Calu3 (cell line): ENCODE data around the gene NDUFA12. TPM values are rescaled to one million over a fixed set of nuclear protein-coding genes. Genes with fewer than 3 reads are reported as not detected.
"Not testable (repeated sequence)": the region's sequence is repeated elsewhere in the genome, so short reads cannot be mapped to it uniquely, and the experiment has no call there.

Experiments used
- BruUV-seq: library from RNA; stranded (reverse); fragments of 400-500 nt; replicated peaks from 2 replicates; lab custom pipeline; 2021; lab: Mats Ljungman, UMichigan
- CTCF ChIA-PET: fragments of 300-600 bp; sonication (Branson Sonifier 250); formaldehyde crosslinking; loops from one replicate; lab custom pipeline; 2022; ENCODE audit warnings: antibody characterized with exemption; lab: Charles Lee
- DNase-seq: peaks from one replicate; pipeline ENCODE4 v3.0.0; 2022
- H3K27ac Mint-ChIP-seq: one replicate; pipeline ENCODE4 v1.8.0; 2022; ENCODE audit warnings: mixed read lengths; ENCODE audit not compliant: unreplicated experiment
- H3K27me3 Mint-ChIP-seq: one replicate; pipeline ENCODE4 v1.8.0; 2022; ENCODE audit warnings: mixed read lengths; ENCODE audit not compliant: unreplicated experiment
- H3K36me3 Mint-ChIP-seq: one replicate; pipeline ENCODE4 v1.8.0; 2022; ENCODE audit warnings: mild to moderate bottlenecking, moderate library complexity, mixed read lengths; ENCODE audit not compliant: insufficient read depth, unreplicated experiment
- H3K4me1 Mint-ChIP-seq: one replicate; pipeline ENCODE4 v1.8.0; 2022; ENCODE audit warnings: mild to moderate bottlenecking, low read depth, mixed read lengths; ENCODE audit not compliant: unreplicated experiment
- H3K4me3 Mint-ChIP-seq: one replicate; pipeline ENCODE4 v1.8.0; 2022; ENCODE audit warnings: mild to moderate bottlenecking, low read depth, moderate library complexity, mixed read lengths; ENCODE audit not compliant: unreplicated experiment
- H3K9me3 Mint-ChIP-seq: one replicate; pipeline ENCODE4 v1.8.0; 2022; ENCODE audit warnings: low read depth, mixed read lengths; ENCODE audit not compliant: unreplicated experiment
- intact Hi-C: fragments of 100-400 bp; cut with micrococcal nuclease; formaldehyde crosslinking; loops from one replicate; pipeline ENCODE4 v1.10.0; 2022; ENCODE audit not compliant: unreplicated experiment
- total RNA-seq: library from RNA; stranded (reverse); gene quantifications from 2 replicates; pipeline ENCODE4 v1.2.3, GENCODE V29; 2022
- TF ChIP-seq, protein P1 (sequence below): fragments of 200-600 bp; IDR thresholded peaks from one replicate; pipeline ENCODE4 v1.8.0; 2022; ENCODE audit warnings: antibody characterized with exemption; ENCODE audit not compliant: unreplicated experiment

Gene NDUFA12
- total RNA-seq, 1 experiment from 2014 or later, result 165 TPM

DNA sequence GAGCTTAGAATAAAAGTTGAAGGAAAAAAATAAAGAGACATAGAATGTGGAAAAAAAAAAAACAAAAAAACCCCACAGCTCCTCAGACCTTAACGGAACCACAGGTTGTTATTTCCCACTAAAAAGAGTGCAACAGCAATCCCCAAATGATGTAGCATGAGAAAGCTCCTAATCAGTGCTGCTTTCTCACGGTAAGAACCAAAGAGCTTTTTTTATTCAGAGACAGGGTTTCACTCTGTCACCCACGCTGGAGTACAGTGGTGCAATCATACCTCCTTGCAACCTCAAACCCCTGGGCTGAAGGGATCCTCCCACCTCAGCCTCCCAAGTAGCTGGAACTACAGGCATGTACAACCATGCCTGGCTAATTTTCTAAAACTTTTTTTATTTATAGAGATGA lies 13.3 kb downstream of the NDUFA12 start:
- H3K36me3 Mint-ChIP-seq, result peaks cover 31% of the 10 kb centered on the region
- no peak for DNase-seq
- no TSS peak for BruUV-seq
- no peaks in the 10 kb centered on the region for H3K9me3 Mint-ChIP-seq
- H3K4me1 Mint-ChIP-seq, result peaks cover 11% of the 10 kb centered on the region
- no peak overlapping the region for H3K4me3 Mint-ChIP-seq
- H3K27me3 Mint-ChIP-seq, result no peaks in the 10 kb centered on the region
- CTCF ChIA-PET, result interaction anchor here (1.2 kb wide), 1 partner anchor 13 kb away, joined by 4 read pairs; the partner anchor contains the start of gene NDUFA12
- TF ChIP-seq, protein P1, sequence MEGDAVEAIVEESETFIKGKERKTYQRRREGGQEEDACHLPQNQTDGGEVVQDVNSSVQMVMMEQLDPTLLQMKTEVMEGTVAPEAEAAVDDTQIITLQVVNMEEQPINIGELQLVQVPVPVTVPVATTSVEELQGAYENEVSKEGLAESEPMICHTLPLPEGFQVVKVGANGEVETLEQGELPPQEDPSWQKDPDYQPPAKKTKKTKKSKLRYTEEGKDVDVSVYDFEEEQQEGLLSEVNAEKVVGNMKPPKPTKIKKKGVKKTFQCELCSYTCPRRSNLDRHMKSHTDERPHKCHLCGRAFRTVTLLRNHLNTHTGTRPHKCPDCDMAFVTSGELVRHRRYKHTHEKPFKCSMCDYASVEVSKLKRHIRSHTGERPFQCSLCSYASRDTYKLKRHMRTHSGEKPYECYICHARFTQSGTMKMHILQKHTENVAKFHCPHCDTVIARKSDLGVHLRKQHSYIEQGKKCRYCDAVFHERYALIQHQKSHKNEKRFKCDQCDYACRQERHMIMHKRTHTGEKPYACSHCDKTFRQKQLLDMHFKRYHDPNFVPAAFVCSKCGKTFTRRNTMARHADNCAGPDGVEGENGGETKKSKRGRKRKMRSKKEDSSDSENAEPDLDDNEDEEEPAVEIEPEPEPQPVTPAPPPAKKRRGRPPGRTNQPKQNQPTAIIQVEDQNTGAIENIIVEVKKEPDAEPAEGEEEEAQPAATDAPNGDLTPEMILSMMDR, result no peak
- intact Hi-C loops, result no loop called here
- H3K27ac Mint-ChIP-seq, result no peak overlapping the region

DNA sequence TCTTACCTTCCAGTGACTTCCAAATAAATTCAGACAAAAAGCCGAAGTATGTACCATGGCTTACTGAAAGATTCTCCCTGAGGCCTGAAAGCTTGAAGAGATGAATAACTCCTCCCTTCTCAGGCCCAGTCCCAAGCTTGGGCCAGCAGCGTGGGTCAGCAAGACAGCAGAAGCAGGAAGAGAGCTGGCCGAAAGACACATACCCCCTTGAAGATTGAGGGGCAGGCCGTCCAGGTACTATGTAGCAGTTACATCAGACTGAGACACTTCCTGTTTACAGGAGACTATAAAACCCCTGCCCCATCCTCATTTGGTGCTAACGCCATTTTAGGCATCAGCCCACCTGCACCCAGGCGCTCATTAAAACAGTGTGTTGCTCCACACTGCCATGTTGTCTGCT lies 15.0 kb downstream of the NDUFA12 start:
- CTCF ChIA-PET, result no interaction called here
- no peaks in the 10 kb centered on the region for H3K27me3 Mint-ChIP-seq
- no peaks in the 10 kb centered on the region for H3K4me1 Mint-ChIP-seq
- TF ChIP-seq, protein P1, result no peak
- no peak for DNase-seq
- H3K4me3 Mint-ChIP-seq, result no peak overlapping the region
- no TSS peak for BruUV-seq
- intact Hi-C loops, result no loop called here
- H3K36me3 Mint-ChIP-seq, result peaks cover 25% of the 10 kb centered on the region
- H3K27ac Mint-ChIP-seq, result no peak overlapping the region
- H3K9me3 Mint-ChIP-seq, result no peaks in the 10 kb centered on the region

DNA sequence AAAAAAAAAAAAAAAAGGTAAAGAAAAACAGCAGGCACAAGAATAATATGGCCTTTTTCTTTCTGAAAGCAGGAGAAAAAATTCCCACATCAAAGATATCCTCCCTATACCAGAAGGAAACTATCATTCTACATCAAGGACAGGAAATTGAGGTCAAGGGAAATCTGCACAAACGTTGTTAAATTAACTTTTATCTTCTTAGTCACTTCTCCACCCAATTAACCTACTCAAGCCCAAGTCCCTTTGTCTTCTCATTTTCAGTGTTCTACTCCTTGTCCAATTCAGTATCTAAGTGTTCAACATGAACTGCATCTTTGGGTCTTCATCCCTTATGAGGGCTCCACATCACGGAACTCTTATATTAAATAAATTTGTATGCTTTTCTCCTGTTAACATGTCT lies 15.7 kb downstream of the NDUFA12 start:
- TF ChIP-seq, protein P1, result no peak
- no peaks in the 10 kb centered on the region for H3K4me1 Mint-ChIP-seq
- intact Hi-C loops, result no loop called here
- no peaks in the 10 kb centered on the region for H3K9me3 Mint-ChIP-seq
- H3K27me3 Mint-ChIP-seq, result no peaks in the 10 kb centered on the region
- CTCF ChIA-PET, result no interaction called here
- H3K27ac Mint-ChIP-seq, result no peak overlapping the region
- no TSS peak for BruUV-seq
- no peak overlapping the region for H3K4me3 Mint-ChIP-seq
- H3K36me3 Mint-ChIP-seq, result peaks cover 20% of the 10 kb centered on the region
- DNase-seq, result no peak

DNA sequence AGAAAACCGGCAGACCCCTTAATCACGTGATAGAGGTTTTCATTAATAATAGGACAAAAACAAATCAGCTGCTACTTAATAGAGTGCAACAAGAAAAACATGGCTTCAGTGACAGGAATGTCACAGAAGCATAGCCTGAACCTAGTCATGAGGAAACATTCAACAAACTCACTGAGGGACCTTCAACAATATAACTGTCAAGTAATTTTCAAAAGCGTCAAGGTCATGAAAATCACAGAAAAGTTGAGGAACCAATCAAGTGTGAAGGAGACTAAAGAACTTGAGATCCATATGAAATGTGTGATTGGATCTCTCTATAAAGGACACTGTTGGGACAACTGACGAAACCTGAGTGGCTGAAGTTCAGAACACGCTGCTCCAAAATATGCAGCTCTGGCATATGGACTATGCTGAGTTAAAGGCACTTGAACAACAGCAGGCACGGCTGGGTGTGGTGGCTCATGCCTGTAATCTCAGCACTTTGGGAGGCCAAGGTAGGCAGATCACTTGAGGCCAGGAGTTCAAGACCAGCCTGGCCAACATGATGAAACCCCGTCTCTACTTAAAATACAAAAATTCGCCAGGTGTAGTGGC lies 16.3 kb downstream of the NDUFA12 start:
- TF ChIP-seq, protein P1, result no peak
- CTCF ChIA-PET, result no interaction called here
- Mint-ChIP-seq H3K36me3 (peaks cover 14% of the 10 kb centered on the region), H3K4me3 (no peak overlapping the region), H3K9me3 (no peaks in the 10 kb centered on the region), H3K27me3 (no peaks in the 10 kb centered on the region), H3K4me1 (no peaks in the 10 kb centered on the region), H3K27ac (no peak overlapping the region)
- DNase-seq, result no peak
- intact Hi-C loops, result no loop called here
- BruUV-seq, result no TSS peak

DNA sequence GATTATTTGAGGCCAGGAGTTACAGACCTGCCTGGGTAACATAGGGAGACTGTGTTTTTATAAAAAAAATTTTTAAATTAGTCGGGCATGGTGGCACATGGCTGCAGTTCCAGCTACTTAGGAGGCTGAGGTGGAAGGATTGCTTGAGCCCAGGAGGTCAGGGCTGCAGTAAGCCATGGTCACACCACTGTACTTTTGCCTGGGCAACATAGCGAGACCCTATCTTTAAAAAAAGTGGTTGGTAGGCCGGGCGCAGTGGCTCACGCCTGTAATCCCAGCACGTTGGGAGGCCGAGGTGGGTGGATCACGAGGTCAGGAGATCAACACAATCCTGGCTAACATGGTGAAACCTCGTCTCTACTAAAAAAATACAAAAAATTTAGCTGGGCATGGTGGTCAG lies 18.4 kb downstream of the NDUFA12 start:
- CTCF ChIA-PET, intact Hi-C loops, H3K27ac Mint-ChIP-seq, BruUV-seq, H3K27me3 Mint-ChIP-seq, H3K4me1 Mint-ChIP-seq, DNase-seq, H3K9me3 Mint-ChIP-seq, H3K36me3 Mint-ChIP-seq, H3K4me3 Mint-ChIP-seq: not testable (repeated sequence)
